ENCODE measurements around the gene C3. TPM values are rescaled to one million over a fixed set of nuclear protein-coding genes. Genes with fewer than 3 reads are reported as not detected.
"Not testable (repeated sequence)": the region's sequence is repeated elsewhere in the genome, so short reads cannot be mapped to it uniquely, and the experiment has no call there.

C3 gene
- total and polyA plus RNA-seq, 5 experiments from 2014 or later = 0.80 to 2.4 TPM; not detected in 3

DNA sequence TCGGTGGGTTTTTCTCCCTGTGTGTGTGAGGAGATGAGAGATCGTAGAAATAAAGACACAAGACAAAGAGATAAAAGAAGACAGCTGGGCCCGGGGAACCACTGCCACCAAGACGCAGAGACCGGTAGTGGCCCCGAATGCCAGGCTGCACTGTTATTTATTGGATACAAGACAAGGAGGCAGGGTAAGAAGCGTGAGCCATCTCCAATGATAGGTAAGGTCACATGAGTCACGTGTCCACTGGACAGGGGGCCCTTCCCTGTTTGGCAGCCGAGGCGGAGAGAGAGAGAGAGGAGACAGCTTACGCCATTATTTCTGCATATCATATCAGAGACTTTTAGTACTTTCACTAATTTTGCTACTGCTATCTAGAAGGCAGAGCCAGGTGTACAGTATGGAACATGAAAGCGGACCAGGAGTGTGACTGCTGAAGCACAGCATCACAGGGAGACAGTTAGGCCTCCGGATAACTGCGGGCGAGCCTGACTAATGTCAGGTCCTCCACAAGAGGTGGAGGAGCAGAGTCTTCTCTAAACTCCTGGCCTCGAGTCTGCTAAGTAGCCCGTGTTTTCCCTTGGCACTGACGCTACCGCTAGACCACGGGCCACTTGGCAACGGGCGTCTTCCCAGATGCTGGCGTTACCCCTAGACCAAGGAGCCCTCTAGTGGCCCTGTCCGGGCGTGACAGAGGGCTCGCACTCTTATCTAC lies 87.5 kb downstream of the C3 start:
- not testable (repeated sequence) for H3K4me3 Mint-ChIP-seq, H3K9me3 Mint-ChIP-seq, H3K36me3 Mint-ChIP-seq, H3K27me3 Mint-ChIP-seq, ATAC-seq
- POLR2A ChIA-PET = interaction anchor here (1.0 kb wide), 1 partner anchor 103 kb away, joined by 3 read pairs; no protein-coding TSS in a partner anchor
- DNase-seq = peak in 4 of 10 donors; percentile 8 to 24 (median 17)
- H3K4me1 Mint-ChIP-seq = peaks cover 4 to 20% (median 14%) of the 10 kb centered on the region in 4 donors
- peak overlapping the region in 4 of 10 donors; percentile 13 to 74 (median 28) for H3K27ac Mint-ChIP-seq

GRCh38 chr19:6632002-6632621 lies 88.3 kb downstream of the C3 start:
- no peak overlapping the region for H3K4me3 Mint-ChIP-seq
- peaks cover 0 to 3% (median 0%) of the 10 kb centered on the region in 9 donors for H3K9me3 Mint-ChIP-seq
- peak overlapping the region in 1 of 10 donors; percentile 6 for H3K27ac Mint-ChIP-seq
- POLR2A ChIA-PET = interaction anchor here (1.0 kb wide), 1 partner anchor 115 kb away, joined by 3 read pairs; no protein-coding TSS in a partner anchor
- DNase-seq (peak; percentile 56 to 91 (median 82)), ATAC-seq (peak; percentile 68 to 78)
- H3K4me1 Mint-ChIP-seq = peaks cover 4 to 20% (median 14%) of the 10 kb centered on the region in 4 donors
- no peaks in the 10 kb centered on the region for H3K36me3 Mint-ChIP-seq
- peaks cover 0 to 5% (median 2%) of the 10 kb centered on the region in 5 donors for H3K27me3 Mint-ChIP-seq

Small RNAs within 50 kb of the gene (microRNA-seq; reads per million reads assigned to microRNA genes)
- not detected for gene MIR6791 (ENCODE audit: borderline microRNAs expressed)

Other genes with a start within 250 kb of the C3 start
- gene DENND1C, start 238.9 kb downstream of the C3 start, total RNA-seq = 100 to 1,000 TPM; 105 to 110 TPM
- gene DENND1C, start 238.9 kb downstream of the C3 start, polyA plus RNA-seq = 100 to 1,000 TPM in 1 of 3 donors, 10 to 100 TPM in 2; 35.4 to 106 (median 67.7) TPM
- 1 to 10 TPM; 7.6 to 8.8 TPM for gene TUBB4A, start 218.3 kb downstream of the C3 start, total RNA-seq
- 1 to 10 TPM; 2.8 to 7.3 (median 5.2) TPM for gene TUBB4A, start 218.3 kb downstream of the C3 start, polyA plus RNA-seq
- gene TNFSF9, start 189.6 kb downstream of the C3 start, total RNA-seq = 1 to 10 TPM in 1 of 2 experiments, under 1 TPM in 1; 0.30 to 1.0 TPM
- gene TNFSF9, start 189.6 kb downstream of the C3 start, polyA plus RNA-seq = under 1 TPM in 2 of 3 donors, not detected in 1; 0.25 to 0.54 TPM
- gene CD70, start 129.5 kb downstream of the C3 start, total RNA-seq = not detected
- under 1 TPM in 1 of 3 donors, not detected in 2; 0.90 TPM for gene CD70, start 129.5 kb downstream of the C3 start, polyA plus RNA-seq
- 1 to 10 TPM; 1.5 to 1.6 TPM for gene TNFSF14, start 50.5 kb downstream of the C3 start, total RNA-seq
- gene TNFSF14, start 50.5 kb downstream of the C3 start, polyA plus RNA-seq = 1 to 10 TPM; 2.0 to 4.9 (median 3.4) TPM
- gene GPR108, start 16.9 kb upstream of the C3 start, total RNA-seq = 10 to 100 TPM; 56.8 to 58.3 TPM
- 10 to 100 TPM; 51.0 to 77.1 (median 58.0) TPM for gene GPR108, start 16.9 kb upstream of the C3 start, polyA plus RNA-seq
- 1 to 10 TPM; 4.5 to 5.3 TPM for gene TRIP10, start 19.0 kb upstream of the C3 start, total RNA-seq
- gene TRIP10, start 19.0 kb upstream of the C3 start, polyA plus RNA-seq = 1 to 10 TPM in 1 of 3 donors, under 1 TPM in 2; 0.64 to 1.0 (median 0.97) TPM
- 10 to 100 TPM; 45.8 to 46.5 TPM for gene SH2D3A, start 46.8 kb upstream of the C3 start, total RNA-seq
- 10 to 100 TPM; 23.0 to 47.3 (median 35.7) TPM for gene SH2D3A, start 46.8 kb upstream of the C3 start, polyA plus RNA-seq
- gene VAV1, start 52.1 kb upstream of the C3 start, total RNA-seq = 10 to 100 TPM; 79.5 to 85.0 TPM
- gene VAV1, start 52.1 kb upstream of the C3 start, polyA plus RNA-seq = 10 to 100 TPM; 18.7 to 27.9 (median 19.9) TPM
- 1 to 10 TPM; 2.3 to 2.8 TPM for gene ADGRE1, start 166.9 kb upstream of the C3 start, total RNA-seq
- gene ADGRE1, start 166.9 kb upstream of the C3 start, polyA plus RNA-seq = 1 to 10 TPM in 1 of 3 donors, under 1 TPM in 2; 0.35 to 2.5 (median 0.55) TPM